Spleen (tissue), 3 donors: ENCODE data around the gene SH2D3C.

ENCODE experiments used
- POLR2A ChIP-seq, 3 donors: fragments of 450-650 bp; IDR thresholded peaks; one replicate each; pipeline ENCODE4 v1.5.1; 2017; ENCODE audit warnings: antibody characterized with exemption in 3 of 3, mild to moderate bottlenecking in 1 of 3
- POLR2AphosphoS5 ChIP-seq, 3 donors: sonication (generic); formaldehyde crosslinking; IDR thresholded peaks; one replicate each; pipeline ENCODE4 v1.5.1; 2017; ENCODE audit warnings: antibody characterized with exemption in 3 of 3

- TF ChIP-seq POLR2AphosphoS5 (IDR thresholded peaks at IDR 0.05) (no peak), POLR2A (IDR thresholded peaks at IDR 0.05) (no peak)
These were observed 22.2 kb downstream of the SH2D3C start for GRCh38 chr9:127756233-127756632.
